H1 (cell line): ENCODE data around the gene GRIN2B. TPM values are rescaled to one million over a fixed set of nuclear protein-coding genes. Genes with fewer than 3 reads are reported as not detected.

ENCODE experiments used
- CTCF ChIA-PET: fragments of 300-600 bp; sonication (Branson Sonifier 250); formaldehyde crosslinking; loops from one replicate; lab custom pipeline; 2021; ENCODE audit not compliant: partially characterized antibody; lab: Charles Lee
- POLR2A ChIA-PET: fragments of 300-600 bp; sonication (Branson Sonifier 250); formaldehyde crosslinking; loops from one replicate; lab custom pipeline; 2021; ENCODE audit warnings: inconsistent platforms; ENCODE audit not compliant: partially characterized antibody; lab: Charles Lee
- DNase-seq, 2 experiments: peaks; one replicate each; pipeline versions ENCODE4 v3.0.0 to v3.0.0-alpha.2; 2010 to 2022; ENCODE audit warnings: low spot score in 2 of 2, low read depth in 1 of 2, mixed read lengths in 1 of 2
- FAIRE-seq: peaks from 2 replicates; lab custom pipeline; 2011; peaks lifted over from hg19 to GRCh38; lab: Jason Lieb, UNC
- H2AFZ ChIP-seq: 2 replicates; pipeline ENCODE4 v1.8.1; 2012; ENCODE audit warnings: low read length, inconsistent platforms
- H2AK5ac ChIP-seq: 2 replicates; pipeline ENCODE4 v1.6.1; 2013; ENCODE audit warnings: low read depth, low read length
- H2BK120ac ChIP-seq: replicated peaks from 2 replicates; pipeline ENCODE3; 2013; ENCODE audit warnings: low read depth, low read length, inconsistent platforms
- H2BK12ac ChIP-seq: 2 replicates; pipeline ENCODE4 v1.6.1; 2013; ENCODE audit warnings: low read depth, low read length
- H2BK15ac ChIP-seq: 2 replicates; pipeline ENCODE4 v1.6.1; 2013; ENCODE audit warnings: low read length
- H2BK20ac ChIP-seq: 2 replicates; pipeline ENCODE4 v1.6.1; 2013; ENCODE audit warnings: low read length
- H2BK5ac ChIP-seq: 2 replicates; pipeline ENCODE4 v1.6.1; 2013; ENCODE audit warnings: low read depth, low read length
- H3K14ac ChIP-seq: 2 replicates; pipeline ENCODE4 v1.6.1; 2013; ENCODE audit warnings: inconsistent platforms; ENCODE audit not compliant: insufficient read length
- H3K18ac ChIP-seq: 2 replicates; pipeline ENCODE4 v1.6.1; 2013; ENCODE audit warnings: low read length; ENCODE audit errors: extremely low read depth
- H3K23ac ChIP-seq: 2 replicates; pipeline ENCODE4 v1.6.1; 2013; ENCODE audit warnings: inconsistent platforms; ENCODE audit not compliant: insufficient read length
- H3K23me2 ChIP-seq: 2 replicates; pipeline ENCODE4 v1.6.1; 2013; ENCODE audit warnings: low read depth, low read length
- H3K27ac ChIP-seq: 2 replicates; pipeline ENCODE4 v1.6.1; 2011; ENCODE audit warnings: low read depth, low read length, inconsistent platforms
- H3K27me3 ChIP-seq, 4 experiments: replicated peaks in 1 of 4; 1 replicate in 1 of 4; 2 replicates in 3 of 4; pipeline versions ENCODE4 v1.6.1 to v1.8.1; 2011 to 2013; ENCODE audit warnings: low read length in 3 of 4, mild to moderate bottlenecking in 3 of 4, inconsistent platforms in 2 of 4, mixed read lengths in 2 of 4, moderate library complexity in 1 of 4; ENCODE audit not compliant: control insufficient read depth in 3 of 4, insufficient read depth in 3 of 4; ENCODE audit errors: extremely low read depth in 1 of 4
- H3K36me3 ChIP-seq, 4 experiments: 2 replicates each; pipeline versions ENCODE4 v1.6.1 to v1.8.1; 2011 to 2013; ENCODE audit warnings: mild to moderate bottlenecking in 4 of 4, low read length in 3 of 4, moderate library complexity in 2 of 4, control low read depth in 1 of 4, inconsistent platforms in 1 of 4; ENCODE audit not compliant: insufficient read depth in 4 of 4, control insufficient read depth in 2 of 4
- H3K4ac ChIP-seq: replicated peaks from 2 replicates; pipeline ENCODE3; 2013; ENCODE audit warnings: low read length, low read depth, mixed read lengths, inconsistent platforms; ENCODE audit not compliant: insufficient read length
- H3K4me1 ChIP-seq, 4 experiments: replicated peaks in 1 of 4; 1 replicate in 1 of 4; 2 replicates in 3 of 4; pipeline versions ENCODE4 v1.6.1 to v1.8.1; 2011 to 2013; ENCODE audit warnings: low read length in 3 of 4, inconsistent platforms in 2 of 4, mixed read lengths in 1 of 4; ENCODE audit not compliant: insufficient read depth in 4 of 4, control insufficient read depth in 3 of 4
- H3K4me2 ChIP-seq, 2 experiments: 2 replicates each; pipeline versions ENCODE4 v1.6.1 to v1.8.1; 2011 to 2013; ENCODE audit warnings: low read depth in 2 of 2, low read length in 2 of 2, control low read depth in 1 of 2, inconsistent platforms in 1 of 2, mild to moderate bottlenecking in 1 of 2; ENCODE audit not compliant: insufficient read depth in 1 of 2
- H3K4me3 ChIP-seq, 4 experiments: fragments of 200-600, 300-600 bp in 1 of 4; sonication (generic), shearing (Covaris generic), sonication (Bioruptor Twin) in 1 of 4; 2 replicates each; pipeline versions ENCODE4 v1.5.1 to v1.8.1; 2011 to 2016; ENCODE audit warnings: low read length in 4 of 4, low read depth in 3 of 4, control low read depth in 2 of 4, inconsistent platforms in 2 of 4, mild to moderate bottlenecking in 2 of 4, mixed read lengths in 1 of 4, moderate library complexity in 1 of 4; ENCODE audit not compliant: insufficient read depth in 2 of 4; ENCODE audit errors: extremely low read depth in 1 of 4
- H3K56ac ChIP-seq: replicated peaks from 2 replicates; pipeline ENCODE3; 2013; ENCODE audit warnings: low read depth, mild to moderate bottlenecking, mixed read lengths, low read length, inconsistent platforms; ENCODE audit not compliant: insufficient read length
- H3K79me1 ChIP-seq: 2 replicates; pipeline ENCODE4 v1.6.1; 2013; ENCODE audit warnings: low read depth, low read length, control low read depth
- H3K79me2 ChIP-seq, 2 experiments: 2 replicates each; pipeline versions ENCODE4 v1.6.1 to v1.8.1; 2012 to 2013; ENCODE audit warnings: low read length in 2 of 2, mild to moderate bottlenecking in 2 of 2, inconsistent platforms in 1 of 2; ENCODE audit not compliant: insufficient read depth in 2 of 2, control insufficient read depth in 1 of 2
- H3K9ac ChIP-seq, 4 experiments: replicated peaks in 1 of 4; 1 replicate in 1 of 4; 2 replicates in 3 of 4; pipeline versions ENCODE4 v1.6.1 to v1.8.1; 2011 to 2013; ENCODE audit warnings: low read depth in 3 of 4, low read length in 3 of 4, control low read depth in 2 of 4, mild to moderate bottlenecking in 2 of 4, moderate library complexity in 2 of 4, inconsistent platforms in 1 of 4; ENCODE audit errors: extremely low read depth in 1 of 4
- H3K9me3 ChIP-seq, 2 experiments: 2 replicates each; pipeline versions ENCODE4 v1.6.1 to v1.8.1; 2012 to 2013; ENCODE audit warnings: mild to moderate bottlenecking in 2 of 2, moderate library complexity in 2 of 2, control low read depth in 1 of 2, inconsistent platforms in 1 of 2, low read depth in 1 of 2, low read length in 1 of 2, mixed read lengths in 1 of 2; ENCODE audit not compliant: insufficient read depth in 2 of 2
- H4K20me1 ChIP-seq, 2 experiments: replicated peaks in 1 of 2; 2 replicates each; pipeline versions ENCODE3 to v1.8.1; 2011 to 2013; ENCODE audit warnings: inconsistent platforms in 2 of 2, low read length in 2 of 2, mild to moderate bottlenecking in 1 of 2; ENCODE audit not compliant: insufficient read depth in 2 of 2, control insufficient read depth in 1 of 2
- H4K5ac ChIP-seq: 2 replicates; pipeline ENCODE4 v1.6.1; 2013; ENCODE audit warnings: low read length, low read depth, mixed read lengths, inconsistent platforms; ENCODE audit not compliant: insufficient read length
- H4K8ac ChIP-seq: 2 replicates; pipeline ENCODE4 v1.8.0; 2013; ENCODE audit warnings: mild to moderate bottlenecking, moderate library complexity, low read length, inconsistent platforms; ENCODE audit not compliant: insufficient read depth; ENCODE audit errors: extremely low read depth
- H4K91ac ChIP-seq: replicated peaks from 2 replicates; pipeline ENCODE3; 2013; ENCODE audit warnings: low read length, mixed read lengths, inconsistent platforms; ENCODE audit not compliant: insufficient read length
- BRCA1 ChIP-seq: IDR thresholded peaks from 2 replicates; pipeline ENCODE4 v1.6.1; 2012; ENCODE audit warnings: low read depth, low read length, improper control_type of control experiment
- CBX8 ChIP-seq: fragments of 300-800, 300-1000 bp; sonication (generic); IDR thresholded peaks from 2 replicates; pipeline ENCODE4 v1.7.1; 2016; ENCODE audit warnings: low read depth, low read length, borderline replicate concordance
- CHD2 ChIP-seq: IDR thresholded peaks from 2 replicates; pipeline ENCODE4 v1.6.1; 2012; ENCODE audit warnings: low read length, improper control_type of control experiment
- E2F6 ChIP-seq: IDR thresholded peaks from 2 replicates; pipeline ENCODE4 v1.6.1; 2012; ENCODE audit warnings: inconsistent platforms
- KDM4A ChIP-seq: IDR thresholded peaks from one replicate; pipeline ENCODE4 v1.7.1; 2012; ENCODE audit warnings: low read depth, mild to moderate bottlenecking, moderate library complexity, low read length, inconsistent platforms; ENCODE audit not compliant: severe bottlenecking
- KDM5A ChIP-seq: fragments of 200-600 bp; IDR thresholded peaks from 2 replicates; pipeline ENCODE4 v1.7.1; 2012; ENCODE audit warnings: mild to moderate bottlenecking, low read length, inconsistent platforms, mixed read lengths
- POLR2A ChIP-seq, 2 experiments: IDR thresholded peaks; 1 replicate in 1 of 2; 2 replicates in 1 of 2; pipeline ENCODE4 v1.6.1; 2011; ENCODE audit warnings: low read depth in 2 of 2, low read length in 2 of 2, mild to moderate bottlenecking in 2 of 2; ENCODE audit errors: control extremely low read depth in 1 of 2
- RXRA ChIP-seq: IDR thresholded peaks from 2 replicates; pipeline ENCODE4 v1.6.1; 2011; ENCODE audit warnings: low read depth, mild to moderate bottlenecking, low read length, moderate library complexity; ENCODE audit not compliant: insufficient read depth
- SIRT6 ChIP-seq: IDR thresholded peaks from one replicate; pipeline ENCODE4 v1.7.1; 2012; ENCODE audit warnings: low read length, inconsistent platforms
- SRF ChIP-seq: IDR thresholded peaks from 2 replicates; pipeline ENCODE4 v1.6.1; 2011; ENCODE audit warnings: mild to moderate bottlenecking, low read depth, low read length, moderate library complexity
- TAF1 ChIP-seq: IDR thresholded peaks from 2 replicates; pipeline ENCODE4 v1.6.1; 2011; ENCODE audit warnings: mild to moderate bottlenecking, low read depth, low read length
- TEAD4 ChIP-seq: IDR thresholded peaks from 2 replicates; pipeline ENCODE4 v1.6.1; 2012; ENCODE audit warnings: low read depth, low read length, inconsistent platforms, mixed read lengths
- WGBS, 2 experiments: shearing (Covaris generic) in 1 of 2; methylation state at CpG; one replicate each; pipeline versions ENCODE4 v1.1.6 to v1.1.7; 2013 to 2015; ENCODE audit warnings: low lambda C conversion rate in 2 of 2, mixed read lengths in 2 of 2, inconsistent platforms in 1 of 2, low coverage in 1 of 2, missing lambda C conversion rate in 1 of 2; ENCODE audit not compliant: insufficient replicate concordance in 2 of 2, insufficient coverage in 1 of 2, insufficient read length in 1 of 2; ENCODE audit errors: extremely low coverage in 1 of 2, missing lambda C conversion rate in 1 of 2; 5-methylcytosine and 5-hydroxymethylcytosine counted together
- polyA plus RNA-seq, 7 experiments: library from polyadenylated mRNA; depleted of rRNA in 3 of 7; stranded (reverse) in 5 of 7; unstranded in 2 of 7; fragments of >200 nt in 5 of 7; fragments of 200-250 nt in 2 of 7; gene quantifications; 1 replicate in 5 of 7; 2 replicates in 1 of 7; 4 replicates in 1 of 7; pipeline versions ENCODE4 v1.2.1 to v1.2.3, GENCODE V29; 2011 to 2013; ENCODE audit warnings: missing spikeins in 2 of 7, mixed read lengths in 2 of 7
- total RNA-seq: library from RNA; stranded (reverse); fragmentation: NEBNext Ultra II Directional; extraction: Animal tissue kit (Norgen Biotek cat#: 25700); gene quantifications from 2 replicates; pipeline ENCODE4 v1.2.1, GENCODE V29; 2021

GRIN2B gene
- total and polyA plus RNA-seq, 2 of the 8 experiments (the other 6 are each of a cell fraction or from before 2014, with no cell fraction given): 0.68 to 3.2 TPM

DNA sequence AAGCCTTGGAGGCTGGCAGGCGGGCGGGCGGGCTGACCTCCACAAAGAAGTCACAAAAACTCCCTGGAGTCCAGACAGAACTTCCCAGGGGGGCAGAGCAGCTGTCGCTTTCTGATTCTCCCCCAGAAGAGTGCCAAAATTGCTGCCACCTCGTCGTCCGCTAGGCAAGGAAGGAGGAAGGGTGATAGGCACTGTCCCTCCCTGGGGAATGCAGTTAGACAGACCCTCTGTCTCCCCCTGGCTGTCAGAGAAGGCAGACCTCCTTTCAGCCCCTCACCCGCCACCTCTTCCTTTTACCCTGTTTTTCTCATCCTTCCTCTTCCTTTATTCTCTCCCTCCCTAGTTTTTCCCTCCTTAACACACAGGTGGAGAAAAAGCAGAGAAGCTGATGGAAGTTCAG lies 18.7 kb downstream of the GRIN2B start:
- peak; percentile 84 for FAIRE-seq
- Histone ChIP-seq H3K23me2 (no peaks in the 10 kb centered on the region), H2BK5ac (no peak overlapping the region), H3K79me1 (no peaks in the 10 kb centered on the region), H3K4ac (no peak overlapping the region), H3K4me3 (no peak overlapping the region), H2AK5ac (no peak overlapping the region), H2AFZ (no peak overlapping the region; the same call in 1 of the 2 replicates), H3K9me3 (no peaks in the 10 kb centered on the region), H4K20me1 (no peaks in the 10 kb centered on the region), H3K36me3 (no peaks in the 10 kb centered on the region), H2BK120ac (no peak overlapping the region), H4K91ac (no peak overlapping the region), H3K23ac (no peak overlapping the region), H3K56ac (no peak overlapping the region), H4K5ac (no peak overlapping the region), H2BK20ac (no peak overlapping the region), H3K9ac (no peak overlapping the region), H2BK12ac (no peak overlapping the region), H2BK15ac (no peak overlapping the region), H3K79me2 (no peaks in the 10 kb centered on the region; a peak in 1 of 4 replicates), H3K27me3 (no peaks in the 10 kb centered on the region; a peak in 1 of 7 replicates), H3K18ac (no peak overlapping the region), H3K14ac (no peak overlapping the region), H3K27ac (no peak overlapping the region), H3K4me2 (no peak overlapping the region), H3K4me1 (peaks cover 0 to 13% (median 6%) of the 10 kb centered on the region in 4 experiments; a peak in 4 of 7 replicates), H4K8ac (no peak overlapping the region)
- peak in 1 of 2 experiments; percentile 68 for DNase-seq
- ChIA-PET POLR2A (interaction anchor here (0.5 kb wide), 1 partner anchor 1088 kb away, joined by 4 read pairs; no protein-coding TSS in a partner anchor), CTCF (interaction anchor here (0.7 to 3.7 kb wide), 27 partner anchors 8 to 731 kb away, joined by 3 to 25 read pairs (median 4); no protein-coding TSS in a partner anchor)
- WGBS, 2 experiments: 66% methylated on average over 8 of the region's 8 CpGs; no CpG with 5 or more reads in 1 of the 2 experiments
- no peak for TF ChIP-seq E2F6
- TF ChIP-seq TAF1: no peak
- TF ChIP-seq RXRA: no peak
- no peak for TF ChIP-seq CBX8
- TF ChIP-seq BRCA1: no peak
- peak; percentile 82 for TF ChIP-seq TEAD4
- no peak for TF ChIP-seq SIRT6
- TF ChIP-seq SRF: no peak
- no peak for TF ChIP-seq POLR2A (IDR thresholded peaks at IDR 0.05; ENCODE audit: control extremely low read depth in 1 of 2, low read depth in 2 of 2, low read length in 2 of 2)
- no peak for TF ChIP-seq KDM5A
- TF ChIP-seq KDM4A: no peak
- TF ChIP-seq CHD2: peak; percentile 58; the same call in 1 of the 2 replicates
